Suprapubic skin (tissue), 4 donors: ENCODE data around the gene APIP.

ENCODE experiments used
- CTCF ChIP-seq, 2 donors: fragments of 200-600 bp in 1 of 2; fragments of 450-650 bp in 1 of 2; sonication (generic) in 1 of 2; IDR thresholded peaks; one replicate each; pipeline ENCODE4 v1.5.1; 2016 to 2019; ENCODE audit warnings: antibody characterized with exemption in 2 of 2, mild to moderate bottlenecking in 1 of 2, moderate library complexity in 1 of 2
- POLR2A ChIP-seq, 2 donors: fragments of 450-650 bp; IDR thresholded peaks; one replicate each; pipeline ENCODE4 v1.6.1; 2017; ENCODE audit warnings: antibody characterized with exemption in 2 of 2, mild to moderate bottlenecking in 2 of 2, moderate library complexity in 2 of 2
- POLR2AphosphoS5 ChIP-seq, 3 donors: sonication (generic); formaldehyde crosslinking; IDR thresholded peaks; one replicate each; pipeline ENCODE4 v1.6.1; 2017; ENCODE audit warnings: antibody characterized with exemption in 3 of 3

DNA sequence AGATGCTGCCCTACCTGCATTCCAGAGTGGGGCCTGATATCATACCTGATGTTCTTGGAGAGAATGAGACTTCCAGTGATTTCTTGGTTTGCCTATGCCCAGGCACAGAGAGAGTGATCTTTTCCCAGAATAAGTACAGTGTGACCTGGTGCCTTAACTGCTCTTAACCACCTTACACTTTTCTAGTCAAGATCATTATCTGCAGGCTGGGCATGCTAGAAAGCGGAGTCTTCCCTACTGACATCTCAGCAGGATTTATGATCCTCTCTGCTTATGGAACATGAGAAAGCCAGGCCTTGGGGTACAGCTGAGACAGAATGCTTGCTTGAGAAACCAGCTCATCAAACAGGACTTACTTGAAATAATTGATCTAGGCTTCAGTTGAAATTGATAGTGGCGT lies 53.1 kb downstream of the APIP start:
- TF ChIP-seq POLR2A (IDR thresholded peaks at IDR 0.05): no peak
- no peak for TF ChIP-seq CTCF (IDR thresholded peaks at IDR 0.05)
- TF ChIP-seq POLR2AphosphoS5 (IDR thresholded peaks at IDR 0.05): no peak
